OCI-LY7 (cell line): Measurements from ENCODE around the gene CCDC187. TPM values are rescaled to one million over a fixed set of nuclear protein-coding genes. Genes with fewer than 3 reads are reported as not detected.

Source experiments
- BruUV-seq: library from RNA; stranded (reverse); fragments of 400-500 nt; replicated peaks from 2 replicates; lab custom pipeline; 2021; lab: Mats Ljungman, UMichigan
- CTCF ChIA-PET: fragments of 300-600 bp; sonication (Branson Sonifier 250); formaldehyde crosslinking; loops from one replicate; lab custom pipeline; 2022; ENCODE audit warnings: antibody characterized with exemption; ENCODE audit not compliant: unreplicated experiment; lab: Charles Lee
- POLR2A ChIA-PET: fragments of 300-600 bp; sonication (Branson Sonifier 250); formaldehyde crosslinking; loops from one replicate; lab custom pipeline; 2022; ENCODE audit warnings: antibody characterized with exemption; lab: Charles Lee
- DNase-seq: peaks from one replicate; pipeline ENCODE4 v3.0.0-alpha.2; 2015; ENCODE audit warnings: low spot score
- H2AFZ ChIP-seq: fragments of 200-600 bp; sonication (generic), shearing (Covaris generic); 2 replicates; pipeline ENCODE4 v1.6.1; 2014; ENCODE audit warnings: mild to moderate bottlenecking, antibody characterized with exemption, low read length, moderate library complexity
- H3K27ac ChIP-seq: fragments of 200-600 bp; sonication (generic); 2 replicates; pipeline ENCODE4 v1.5.1; 2014; ENCODE audit warnings: mixed run types, low read depth, mild to moderate bottlenecking, moderate library complexity, low read length, inconsistent platforms; ENCODE audit not compliant: poor library complexity, severe bottlenecking
- H3K36me3 ChIP-seq: fragments of 200-600 bp; sonication (generic); 2 replicates; pipeline ENCODE4 v1.6.1; 2014; ENCODE audit warnings: mild to moderate bottlenecking, antibody characterized with exemption, low read length, moderate library complexity, mixed read lengths; ENCODE audit not compliant: insufficient read depth
- H3K4me1 ChIP-seq: fragments of 200-600 bp; sonication (generic); 2 replicates; pipeline ENCODE4 v1.5.1; 2014; ENCODE audit warnings: mild to moderate bottlenecking, low read length; ENCODE audit not compliant: insufficient read depth, poor library complexity, severe bottlenecking
- H3K4me2 ChIP-seq: fragments of 200-600 bp; sonication (generic); 2 replicates; pipeline ENCODE4 v1.6.1; 2014; ENCODE audit warnings: mild to moderate bottlenecking, low read length
- H3K4me3 ChIP-seq: fragments of 200-600 bp; sonication (generic); 2 replicates; pipeline ENCODE4 v1.5.1; 2014; ENCODE audit warnings: mild to moderate bottlenecking, low read depth, low read length; ENCODE audit not compliant: poor library complexity, severe bottlenecking
- H3K79me2 ChIP-seq: fragments of 200-600 bp; sonication (generic); 2 replicates; pipeline ENCODE4 v1.6.1; 2016; ENCODE audit warnings: low read depth, mild to moderate bottlenecking, low read length, moderate library complexity, mixed read lengths; ENCODE audit not compliant: insufficient read depth
- H3K9me2 ChIP-seq: fragments of 200-600 bp; sonication (generic); 2 replicates; pipeline ENCODE4 v1.6.1; 2016; ENCODE audit warnings: mild to moderate bottlenecking, low read length, mixed read lengths; ENCODE audit not compliant: insufficient read depth
- H3K9me3 ChIP-seq: fragments of 200-600 bp; sonication (generic); 2 replicates; pipeline ENCODE4 v1.6.1; 2014; ENCODE audit warnings: mild to moderate bottlenecking, mixed run types, low read length, mixed read lengths
- H4K20me1 ChIP-seq: fragments of 200-600 bp; sonication (generic); 2 replicates; pipeline ENCODE4 v1.6.1; 2014; ENCODE audit warnings: mild to moderate bottlenecking, antibody characterized with exemption, low read length, moderate library complexity, mixed read lengths; ENCODE audit not compliant: insufficient read depth
- EZH2phosphoT487 ChIP-seq: fragments of 200-600 bp; sonication (generic); IDR thresholded peaks from 2 replicates; pipeline ENCODE4 v1.6.1; 2018; ENCODE audit warnings: low read depth, borderline replicate concordance, mild to moderate bottlenecking, mixed run types, antibody characterized with exemption, low read length, moderate library complexity, mixed read lengths
- intact Hi-C: fragments of 100-400 bp; cut with micrococcal nuclease; formaldehyde crosslinking; loops from one replicate; pipeline ENCODE4 v1.10.0; 2022; ENCODE audit not compliant: unreplicated experiment
- total RNA-seq, 2 experiments: library from RNA; depleted of rRNA in 1 of 2; stranded (reverse); fragments of >200 nt in 1 of 2; shearing (Covaris generic) in 1 of 2; gene quantifications; 2 replicates each; pipeline ENCODE4 v1.2.3, GENCODE V29; 2014 to 2022
- TF ChIP-seq, protein P1 (sequence below): fragments of 200-600 bp; sonication (generic); conservative IDR thresholded peaks from 2 replicates; pipeline ENCODE4 v1.5.1; 2014; ENCODE audit warnings: mild to moderate bottlenecking, antibody characterized with exemption, low read length, moderate library complexity, mixed read lengths

Gene CCDC187
- total RNA-seq, 2 experiments from 2014 or later: not detected

DNA sequence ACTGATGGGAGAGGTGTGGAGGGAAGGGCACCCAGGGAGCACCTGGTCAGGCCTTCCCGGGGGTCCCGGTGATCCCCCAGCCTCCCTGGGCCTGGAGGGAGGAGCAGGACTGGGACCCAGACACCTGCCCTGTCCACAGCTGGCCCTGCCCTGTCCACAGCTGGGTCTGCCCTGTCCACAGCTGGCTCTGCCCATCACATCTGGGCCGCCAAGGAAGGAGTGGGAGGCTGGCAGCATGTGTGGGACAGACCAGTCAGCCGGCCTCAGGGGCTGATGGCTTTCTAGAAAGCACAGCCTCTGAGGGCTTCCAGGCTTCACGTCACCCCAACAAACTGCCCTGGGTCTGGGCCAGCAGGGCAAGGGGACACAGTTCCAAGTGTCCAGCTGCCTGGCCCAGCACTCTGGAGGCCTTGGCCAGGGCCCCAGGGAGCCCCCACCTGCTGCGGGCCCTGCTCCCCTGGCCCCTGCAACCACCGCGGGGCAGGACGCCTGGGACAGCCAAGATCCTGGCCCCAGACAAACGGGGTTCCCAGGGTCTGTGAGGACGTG, 47.4 kb upstream of the CCDC187 start:
- no peaks in the 10 kb centered on the region for H4K20me1 ChIP-seq
- no peak overlapping the region for H3K27ac ChIP-seq
- H3K36me3 ChIP-seq: no peaks in the 10 kb centered on the region
- H3K9me2 ChIP-seq: no peaks in the 10 kb centered on the region
- TF ChIP-seq EZH2phosphoT487: no peak
- TF ChIP-seq, protein P1, sequence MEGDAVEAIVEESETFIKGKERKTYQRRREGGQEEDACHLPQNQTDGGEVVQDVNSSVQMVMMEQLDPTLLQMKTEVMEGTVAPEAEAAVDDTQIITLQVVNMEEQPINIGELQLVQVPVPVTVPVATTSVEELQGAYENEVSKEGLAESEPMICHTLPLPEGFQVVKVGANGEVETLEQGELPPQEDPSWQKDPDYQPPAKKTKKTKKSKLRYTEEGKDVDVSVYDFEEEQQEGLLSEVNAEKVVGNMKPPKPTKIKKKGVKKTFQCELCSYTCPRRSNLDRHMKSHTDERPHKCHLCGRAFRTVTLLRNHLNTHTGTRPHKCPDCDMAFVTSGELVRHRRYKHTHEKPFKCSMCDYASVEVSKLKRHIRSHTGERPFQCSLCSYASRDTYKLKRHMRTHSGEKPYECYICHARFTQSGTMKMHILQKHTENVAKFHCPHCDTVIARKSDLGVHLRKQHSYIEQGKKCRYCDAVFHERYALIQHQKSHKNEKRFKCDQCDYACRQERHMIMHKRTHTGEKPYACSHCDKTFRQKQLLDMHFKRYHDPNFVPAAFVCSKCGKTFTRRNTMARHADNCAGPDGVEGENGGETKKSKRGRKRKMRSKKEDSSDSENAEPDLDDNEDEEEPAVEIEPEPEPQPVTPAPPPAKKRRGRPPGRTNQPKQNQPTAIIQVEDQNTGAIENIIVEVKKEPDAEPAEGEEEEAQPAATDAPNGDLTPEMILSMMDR: no peak
- H3K4me1 ChIP-seq: no peaks in the 10 kb centered on the region
- CTCF ChIA-PET: no interaction called here
- BruUV-seq: no TSS peak
- POLR2A ChIA-PET: no interaction called here
- intact Hi-C loops: no loop called here
- H3K4me2 ChIP-seq: no peak overlapping the region
- no peak for DNase-seq
- no peaks in the 10 kb centered on the region for H3K9me3 ChIP-seq
- no peak overlapping the region for H3K4me3 ChIP-seq
- no peaks in the 10 kb centered on the region for H3K79me2 ChIP-seq
- no peak overlapping the region for H2AFZ ChIP-seq

DNA sequence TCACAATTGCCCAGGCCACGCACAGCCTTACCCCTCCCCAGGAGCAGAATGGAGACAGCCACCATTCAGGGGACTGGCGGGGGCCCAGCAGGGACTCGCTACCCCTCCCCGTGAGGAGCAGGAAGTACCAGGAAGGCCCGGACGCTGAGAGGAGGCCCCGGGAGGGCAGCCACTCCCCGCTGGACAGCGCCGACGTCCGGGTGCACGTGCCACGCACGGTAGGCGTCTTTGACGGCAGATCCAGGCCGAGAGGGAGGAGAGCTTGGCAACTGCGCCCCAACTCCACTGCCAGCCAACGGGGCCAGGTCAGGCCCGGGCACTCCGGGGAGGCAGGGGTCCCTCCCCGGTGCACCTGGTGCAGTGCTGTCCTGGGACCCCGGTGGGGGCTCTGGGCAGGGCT, 45.7 kb upstream of the CCDC187 start:
- CTCF ChIA-PET: no interaction called here
- Histone ChIP-seq H4K20me1 (no peaks in the 10 kb centered on the region), H3K79me2 (no peaks in the 10 kb centered on the region), H3K4me1 (no peaks in the 10 kb centered on the region), H3K27ac (no peak overlapping the region), H2AFZ (no peak overlapping the region), H3K4me3 (no peak overlapping the region), H3K36me3 (no peaks in the 10 kb centered on the region), H3K9me3 (no peaks in the 10 kb centered on the region), H3K9me2 (no peaks in the 10 kb centered on the region), H3K4me2 (no peak overlapping the region)
- TF ChIP-seq, protein P1: no peak
- TF ChIP-seq EZH2phosphoT487: no peak
- POLR2A ChIA-PET: no interaction called here
- intact Hi-C loops: no loop called here
- DNase-seq: no peak
- no TSS peak for BruUV-seq

DNA sequence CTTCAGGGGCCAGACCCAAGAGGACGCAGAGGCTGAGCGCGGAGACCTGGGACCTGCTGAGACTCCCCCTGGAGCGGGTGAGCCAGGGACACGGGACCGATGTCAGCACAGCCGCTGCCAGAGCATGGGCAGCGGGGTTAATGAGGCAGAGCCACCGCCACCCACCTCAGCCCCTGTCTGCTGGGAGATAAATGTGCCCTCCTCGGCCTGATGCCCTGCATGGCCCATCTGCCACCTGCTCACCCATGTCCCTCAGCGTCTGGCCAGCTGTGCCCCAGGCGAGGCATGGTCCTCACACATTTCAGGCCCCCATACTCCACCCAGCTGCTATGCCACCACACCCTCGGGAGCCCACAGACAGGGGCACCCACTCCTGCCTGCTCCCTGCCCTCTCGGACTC, 44.8 kb upstream of the CCDC187 start:
- no peak for DNase-seq
- Histone ChIP-seq H3K4me2 (no peak overlapping the region), H3K9me2 (no peaks in the 10 kb centered on the region), H4K20me1 (no peaks in the 10 kb centered on the region), H3K79me2 (no peaks in the 10 kb centered on the region), H3K4me3 (no peak overlapping the region), H3K4me1 (no peaks in the 10 kb centered on the region), H3K9me3 (no peaks in the 10 kb centered on the region), H3K27ac (no peak overlapping the region), H3K36me3 (no peaks in the 10 kb centered on the region), H2AFZ (no peak overlapping the region)
- ChIA-PET CTCF (no interaction called here), POLR2A (no interaction called here)
- no TSS peak for BruUV-seq
- intact Hi-C loops: no loop called here
- TF ChIP-seq, protein P1: no peak
- no peak for TF ChIP-seq EZH2phosphoT487
